Urothelium cell line (cell line): ENCODE data around the gene DOCK1.

Source experiments
- DNase-seq: peaks from one replicate; pipeline ENCODE4 v3.0.0; 2011; ENCODE audit warnings: low spot score, mixed read lengths
- FAIRE-seq: peaks from 2 replicates; lab custom pipeline; 2011; peaks lifted over from hg19 to GRCh38; lab: Jason Lieb, UNC

The DOCK1 gene

GRCh38 chr10:127196282-127197153 lies 291.3 kb downstream of the DOCK1 start, which contains the start of gene INSYN2A:
Gene INSYN2A, minus strand, starts transcription at chr10:127196591. Its CDS starts 20,196 bp downstream, at chr10:127176395.
- DNase-seq (peak; percentile 70), FAIRE-seq (no peak)

GRCh38 chr10:127197154-127197432 lies 291.9 kb downstream of the DOCK1 start:
- FAIRE-seq = no peak
- no peak for DNase-seq

- FAIRE-seq = no peak
- no peak for DNase-seq
Measured at GRCh38 chr10:127198307-127198706, 293.1 kb downstream of the DOCK1 start.

- FAIRE-seq (no peak), DNase-seq (no peak)
Measured at GRCh38 chr10:127198721-127199120, 293.5 kb downstream of the DOCK1 start.

GRCh38 chr10:127200646-127201045 lies 295.4 kb downstream of the DOCK1 start:
- FAIRE-seq = no peak
- DNase-seq = no peak

GRCh38 chr10:127203067-127203466 lies 297.8 kb downstream of the DOCK1 start:
- DNase-seq (no peak), FAIRE-seq (no peak)

- FAIRE-seq (no peak), DNase-seq (no peak)
Measured at GRCh38 chr10:127207081-127207480, 301.9 kb downstream of the DOCK1 start.

GRCh38 chr10:127210936-127211466 lies 305.8 kb downstream of the DOCK1 start:
- DNase-seq (no peak), FAIRE-seq (no peak)

- DNase-seq (no peak), FAIRE-seq (no peak)
Measured at GRCh38 chr10:127215866-127216265, 310.6 kb downstream of the DOCK1 start.

GRCh38 chr10:127216274-127216673 lies 311.0 kb downstream of the DOCK1 start:
- no peak for DNase-seq
- FAIRE-seq = no peak

- FAIRE-seq = no peak
- DNase-seq = no peak
Measured at GRCh38 chr10:127216786-127217185, 311.6 kb downstream of the DOCK1 start.

- DNase-seq (no peak), FAIRE-seq (no peak)
Measured at GRCh38 chr10:127218658-127219057, 313.4 kb downstream of the DOCK1 start.

- no peak for DNase-seq
- FAIRE-seq = no peak
Measured at GRCh38 chr10:127221281-127221680, 316.1 kb downstream of the DOCK1 start.

- FAIRE-seq (no peak), DNase-seq (no peak)
Measured at GRCh38 chr10:127227027-127227426, 321.8 kb downstream of the DOCK1 start.

GRCh38 chr10:127227663-127228062 lies 322.4 kb downstream of the DOCK1 start:
- DNase-seq (no peak), FAIRE-seq (no peak)

- no peak for FAIRE-seq
- DNase-seq = no peak
Measured at GRCh38 chr10:127228195-127228787, 323.1 kb downstream of the DOCK1 start.

GRCh38 chr10:127234306-127234800 lies 329.1 kb downstream of the DOCK1 start:
- FAIRE-seq = no peak

GRCh38 chr10:127236266-127236665 lies 331.0 kb downstream of the DOCK1 start:
- DNase-seq (no peak), FAIRE-seq (no peak)

More at GRCh38 chr10:127234306-127234800, 329.1 kb downstream of the DOCK1 start:
- DNase-seq = no peak

GRCh38 chr10:127242914-127243313 lies 337.7 kb downstream of the DOCK1 start:
- DNase-seq = no peak
- FAIRE-seq = no peak

- DNase-seq (peak; percentile 40), FAIRE-seq (no peak)
Measured at GRCh38 chr10:127243490-127244272, 338.5 kb downstream of the DOCK1 start.

GRCh38 chr10:127245456-127245855 lies 340.2 kb downstream of the DOCK1 start:
- no peak for DNase-seq
- no peak for FAIRE-seq
